ENCODE results near the gene JAM2.

The JAM2 gene

DNA sequence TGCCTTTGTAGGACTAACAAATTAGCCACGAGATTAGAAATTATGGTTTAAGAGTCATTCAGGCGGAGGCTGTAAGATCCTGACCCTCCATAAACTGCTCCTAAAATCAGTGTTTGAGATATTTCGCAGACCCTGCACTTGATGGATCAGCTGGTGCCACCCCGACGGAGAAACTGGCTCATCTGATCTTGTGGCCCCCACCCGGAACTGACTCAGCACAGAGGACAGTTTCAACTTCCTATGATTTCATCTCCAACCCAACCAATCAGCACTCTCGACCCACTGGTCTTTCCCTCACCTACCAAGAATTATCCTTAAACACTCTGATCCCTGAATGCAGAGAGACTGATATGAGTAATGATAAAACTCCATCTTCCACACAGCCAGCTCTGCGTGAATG, 3.7 kb upstream of the JAM2 start:
- H2AFZ ChIP-seq (ENCODE audit: low read depth): no peak overlapping the region
- TF ChIP-seq, protein P1, sequence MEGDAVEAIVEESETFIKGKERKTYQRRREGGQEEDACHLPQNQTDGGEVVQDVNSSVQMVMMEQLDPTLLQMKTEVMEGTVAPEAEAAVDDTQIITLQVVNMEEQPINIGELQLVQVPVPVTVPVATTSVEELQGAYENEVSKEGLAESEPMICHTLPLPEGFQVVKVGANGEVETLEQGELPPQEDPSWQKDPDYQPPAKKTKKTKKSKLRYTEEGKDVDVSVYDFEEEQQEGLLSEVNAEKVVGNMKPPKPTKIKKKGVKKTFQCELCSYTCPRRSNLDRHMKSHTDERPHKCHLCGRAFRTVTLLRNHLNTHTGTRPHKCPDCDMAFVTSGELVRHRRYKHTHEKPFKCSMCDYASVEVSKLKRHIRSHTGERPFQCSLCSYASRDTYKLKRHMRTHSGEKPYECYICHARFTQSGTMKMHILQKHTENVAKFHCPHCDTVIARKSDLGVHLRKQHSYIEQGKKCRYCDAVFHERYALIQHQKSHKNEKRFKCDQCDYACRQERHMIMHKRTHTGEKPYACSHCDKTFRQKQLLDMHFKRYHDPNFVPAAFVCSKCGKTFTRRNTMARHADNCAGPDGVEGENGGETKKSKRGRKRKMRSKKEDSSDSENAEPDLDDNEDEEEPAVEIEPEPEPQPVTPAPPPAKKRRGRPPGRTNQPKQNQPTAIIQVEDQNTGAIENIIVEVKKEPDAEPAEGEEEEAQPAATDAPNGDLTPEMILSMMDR (conservative IDR thresholded peaks at IDR 0.05; ENCODE audit: low read depth, low read length): no peak

DNA sequence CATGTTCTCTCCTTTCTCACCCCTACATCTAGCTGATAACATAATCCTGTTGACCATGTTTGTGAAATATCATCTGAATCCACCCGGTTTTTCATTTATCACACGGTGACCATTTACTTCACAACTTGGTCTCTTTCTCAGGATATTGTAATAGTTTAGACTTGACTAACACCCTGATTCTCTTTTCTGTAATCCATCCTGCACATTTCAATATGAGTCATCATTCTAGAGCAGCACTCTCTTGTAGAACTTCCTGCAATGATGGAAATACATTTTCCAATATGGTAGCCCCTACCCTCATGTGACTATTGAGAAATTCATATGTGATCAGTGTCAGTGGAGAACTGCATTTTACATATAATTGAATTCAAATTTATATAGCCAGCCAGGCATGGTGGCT, 2.3 kb upstream of the JAM2 start:
- Histone ChIP-seq H2AFZ (ENCODE audit: low read depth) (no peak overlapping the region), H3K9ac (no peak overlapping the region), H3K4me1 (ENCODE audit: low read depth, poor library complexity, severe bottlenecking) (peaks cover 7% of the 10 kb centered on the region), H3K36me3 (ENCODE audit: insufficient read depth) (no peaks in the 10 kb centered on the region), H3K27ac (no peak overlapping the region), H3K4me2 (no peak overlapping the region), H3K79me2 (ENCODE audit: insufficient read depth, low read depth) (no peaks in the 10 kb centered on the region), H3K27me3 (ENCODE audit: insufficient read depth, low read depth) (no peaks in the 10 kb centered on the region), H4K20me1 (ENCODE audit: insufficient read depth) (no peaks in the 10 kb centered on the region), H3K4me3 (IDR thresholded peaks at IDR 0.05; ENCODE audit: insufficient read depth, low read depth, low read length) (no peak overlapping the region)
- TF ChIP-seq, protein P1 (conservative IDR thresholded peaks at IDR 0.05; ENCODE audit: low read depth, low read length): no peak

More for the DNA sequence above, 3.7 kb upstream of the JAM2 start:
- no peak overlapping the region for H3K4me2 ChIP-seq
- no peak overlapping the region for H3K9ac ChIP-seq
- H3K4me3 ChIP-seq (IDR thresholded peaks at IDR 0.05; ENCODE audit: insufficient read depth, low read depth, low read length): no peak overlapping the region
- H3K36me3 ChIP-seq (ENCODE audit: insufficient read depth): no peaks in the 10 kb centered on the region
- H4K20me1 ChIP-seq (ENCODE audit: insufficient read depth): no peaks in the 10 kb centered on the region
- no peaks in the 10 kb centered on the region for H3K27me3 ChIP-seq (ENCODE audit: insufficient read depth, low read depth)
- no peak overlapping the region for H3K27ac ChIP-seq
- no peaks in the 10 kb centered on the region for H3K79me2 ChIP-seq (ENCODE audit: insufficient read depth, low read depth)
- peaks cover 7% of the 10 kb centered on the region for H3K4me1 ChIP-seq (ENCODE audit: low read depth, poor library complexity, severe bottlenecking)

DNA sequence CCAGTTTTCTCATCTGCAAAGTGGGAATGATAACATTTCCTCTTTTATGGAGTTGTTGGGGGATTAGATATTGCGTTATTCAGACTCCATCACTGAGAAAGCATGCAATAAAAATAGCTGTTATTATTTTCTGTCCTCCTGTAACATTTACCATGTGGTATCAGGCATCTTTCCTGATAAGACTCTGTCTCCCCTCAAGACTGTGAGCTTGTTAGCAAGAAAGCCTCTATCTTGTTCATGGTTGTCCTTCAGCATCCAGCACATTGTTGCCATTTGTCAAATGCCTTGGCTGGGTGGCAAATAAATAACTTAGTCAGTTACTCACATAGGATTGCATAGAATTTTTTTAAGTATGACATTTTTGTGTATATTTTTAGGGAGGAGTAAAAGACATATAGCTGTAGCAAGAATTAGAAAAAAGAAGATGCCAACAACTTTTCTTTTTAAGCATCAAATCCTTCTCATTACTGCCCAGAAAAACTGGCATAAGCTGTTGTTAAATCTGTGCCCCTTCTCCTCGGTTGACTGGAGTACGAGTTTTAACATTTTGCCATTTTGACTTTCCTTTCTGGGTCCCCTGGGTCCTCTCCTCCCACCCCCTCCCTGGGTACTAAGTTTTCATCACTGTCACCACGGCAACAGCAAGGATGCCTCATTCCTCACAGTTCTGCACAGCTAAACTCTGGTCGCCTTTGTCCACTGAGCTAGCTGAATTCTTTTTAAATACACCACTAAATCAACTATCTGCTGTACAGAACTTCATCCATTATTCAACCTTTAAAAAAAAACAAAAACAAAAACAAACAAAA, 1.0 kb upstream of the JAM2 start:
- no peak overlapping the region for H3K27ac ChIP-seq
- no peaks in the 10 kb centered on the region for H3K79me2 ChIP-seq (ENCODE audit: insufficient read depth, low read depth)
- H3K4me3 ChIP-seq (IDR thresholded peaks at IDR 0.05; ENCODE audit: insufficient read depth, low read depth, low read length): no peak overlapping the region
- peaks cover 7% of the 10 kb centered on the region for H3K4me1 ChIP-seq (ENCODE audit: low read depth, poor library complexity, severe bottlenecking)
- H2AFZ ChIP-seq (ENCODE audit: low read depth): peak overlapping the region; percentile 95; the same call in 1 of the 2 replicates
- peak overlapping the region; percentile 81; the same call in 1 of the 2 replicates for H3K4me2 ChIP-seq
- H3K27me3 ChIP-seq (ENCODE audit: insufficient read depth, low read depth): no peaks in the 10 kb centered on the region
- H3K9ac ChIP-seq: no peak overlapping the region
- no peaks in the 10 kb centered on the region for H4K20me1 ChIP-seq (ENCODE audit: insufficient read depth)
- H3K36me3 ChIP-seq (ENCODE audit: insufficient read depth): no peaks in the 10 kb centered on the region
- TF ChIP-seq, protein P1 (conservative IDR thresholded peaks at IDR 0.05; ENCODE audit: low read depth, low read length): no peak

DNA sequence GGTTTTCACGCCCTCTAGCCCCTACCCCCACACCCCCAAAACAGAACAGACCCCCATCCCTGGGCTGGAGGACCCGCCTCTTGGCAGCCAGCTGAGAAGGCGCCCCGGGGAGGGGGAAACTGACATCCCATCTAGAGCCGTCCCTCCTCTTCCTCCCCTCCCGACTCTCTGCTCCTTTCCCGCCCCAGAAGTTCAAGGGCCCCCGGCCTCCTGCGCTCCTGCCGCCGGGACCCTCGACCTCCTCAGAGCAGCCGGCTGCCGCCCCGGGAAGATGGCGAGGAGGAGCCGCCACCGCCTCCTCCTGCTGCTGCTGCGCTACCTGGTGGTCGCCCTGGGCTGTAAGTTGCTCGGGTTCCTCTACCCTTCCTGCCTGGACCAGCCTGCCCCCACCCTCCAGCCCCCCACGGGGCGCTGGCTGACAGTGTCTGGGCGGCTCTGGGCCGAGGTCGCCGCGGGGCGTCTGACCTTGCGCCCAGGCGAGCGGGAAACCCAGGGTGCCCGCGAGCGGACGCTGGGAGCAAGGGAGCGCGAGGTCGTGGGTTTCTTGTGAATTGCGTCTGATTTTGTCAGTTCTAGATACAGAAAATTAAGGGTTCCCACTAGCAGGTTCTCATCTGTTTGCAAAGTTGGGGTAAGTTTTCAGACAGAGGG, 618 bp downstream of the JAM2 start:
- Histone ChIP-seq H3K27ac (no peak overlapping the region), H2AFZ (ENCODE audit: low read depth) (peak overlapping the region; percentile 95)

More for the DNA sequence above, 618 bp downstream of the JAM2 start:
- Histone ChIP-seq H3K79me2 (ENCODE audit: insufficient read depth, low read depth) (no peaks in the 10 kb centered on the region), H4K20me1 (ENCODE audit: insufficient read depth) (no peaks in the 10 kb centered on the region), H3K9ac (peak overlapping the region; percentile 60), H3K27me3 (ENCODE audit: insufficient read depth, low read depth) (no peaks in the 10 kb centered on the region), H3K36me3 (ENCODE audit: insufficient read depth) (no peaks in the 10 kb centered on the region), H3K4me3 (IDR thresholded peaks at IDR 0.05; ENCODE audit: insufficient read depth, low read depth, low read length) (peak overlapping the region; percentile 26), H3K4me2 (peak overlapping the region; percentile 81), H3K4me1 (ENCODE audit: low read depth, poor library complexity, severe bottlenecking) (peaks cover 7% of the 10 kb centered on the region)
- TF ChIP-seq, protein P1 (conservative IDR thresholded peaks at IDR 0.05; ENCODE audit: low read depth, low read length): no peak
